CD4-positive, alpha-beta memory T cell (primary cell): ENCODE data around the gene GINM1. TPM values are rescaled to one million over a fixed set of nuclear protein-coding genes. Genes with fewer than 3 reads are reported as not detected.
A peak's percentile ranks its signal among the peaks of the same experiment; 100 is the strongest.

ENCODE experiments used
- CTCF ChIA-PET: fragments of 350-600 bp; sonication (Branson Sonifier 250); formaldehyde crosslinking; loops from one replicate; lab custom pipeline; 2021; ENCODE audit warnings: inconsistent platforms; ENCODE audit not compliant: partially characterized antibody; lab: Charles Lee
- POLR2A ChIA-PET: fragments of 350-600 bp; sonication (Branson Sonifier 250); formaldehyde crosslinking; loops from one replicate; lab custom pipeline; 2021; ENCODE audit not compliant: partially characterized antibody; lab: Charles Lee
- DNase-seq, 5 donors: peaks; one replicate each; pipeline versions ENCODE4 v3.0.0 to v3.0.0-alpha.2; 2020 to 2022; ENCODE audit warnings: mixed read lengths in 1 of 5
- H3K27ac ChIP-seq: one replicate; pipeline ENCODE4 v1.7.0; 2013; ENCODE audit warnings: low read depth, low read length
- H3K27me3 ChIP-seq: 2 replicates; pipeline ENCODE4 v1.7.0; 2013; ENCODE audit warnings: mild to moderate bottlenecking, low read length, moderate library complexity; ENCODE audit not compliant: insufficient read depth
- H3K36me3 ChIP-seq: 2 replicates; pipeline ENCODE4 v1.7.0; 2013; ENCODE audit warnings: mild to moderate bottlenecking, low read length, moderate library complexity; ENCODE audit not compliant: insufficient read depth
- H3K4me1 ChIP-seq: 2 replicates; pipeline ENCODE4 v1.7.0; 2013; ENCODE audit warnings: mild to moderate bottlenecking, low read length, moderate library complexity; ENCODE audit not compliant: insufficient read depth
- H3K4me3 ChIP-seq, 2 donors: one replicate each; pipeline ENCODE4 v1.7.0; 2013; ENCODE audit warnings: low read length in 2 of 2, mild to moderate bottlenecking in 1 of 2
- H3K9me3 ChIP-seq, 2 donors: one replicate each; pipeline ENCODE4 v1.7.0; 2013; ENCODE audit warnings: low read length in 2 of 2, control low read depth in 1 of 2; ENCODE audit not compliant: control insufficient read depth in 1 of 2
- H3K27ac Mint-ChIP-seq, 7 donors: one replicate each; pipeline ENCODE4 v1.8.0; 2020 to 2021; ENCODE audit warnings: mixed read lengths in 7 of 7, mild to moderate bottlenecking in 6 of 7, inconsistent platforms in 3 of 7, moderate library complexity in 3 of 7
- H3K27me3 Mint-ChIP-seq, 2 donors: one replicate each; pipeline ENCODE4 v1.8.0; 2020 to 2021; ENCODE audit warnings: mixed read lengths in 2 of 2
- H3K36me3 Mint-ChIP-seq, 2 donors: one replicate each; pipeline ENCODE4 v1.8.0; 2020 to 2021; ENCODE audit warnings: mixed read lengths in 2 of 2, inconsistent platforms in 1 of 2, mild to moderate bottlenecking in 1 of 2
- H3K4me1 Mint-ChIP-seq, 4 donors: one replicate each; pipeline ENCODE4 v1.8.0; 2020 to 2021; ENCODE audit warnings: mixed read lengths in 4 of 4, mild to moderate bottlenecking in 1 of 4
- H3K4me3 Mint-ChIP-seq, 8 donors: one replicate each; pipeline ENCODE4 v1.8.0; 2020 to 2021; ENCODE audit warnings: mixed read lengths in 8 of 8, mild to moderate bottlenecking in 7 of 8, moderate library complexity in 6 of 8, inconsistent platforms in 3 of 8
- H3K9me3 Mint-ChIP-seq, 8 donors: one replicate each; pipeline ENCODE4 v1.8.0; 2020 to 2021; ENCODE audit warnings: mixed read lengths in 8 of 8, mild to moderate bottlenecking in 5 of 8, inconsistent platforms in 3 of 8, moderate library complexity in 1 of 8
- intact Hi-C: fragments of 100-400 bp; cut with micrococcal nuclease; formaldehyde crosslinking; loops from one replicate; pipeline ENCODE4 v1.15.1; 2023
- polyA plus RNA-seq, 2 donors: library from polyadenylated mRNA; unstranded; fragments of 300-500 nt; fragmentation: Illumina TruSeq; gene quantifications; one replicate each; pipeline ENCODE4 v1.2.3, GENCODE V29; 2021
- total RNA-seq, 2 experiments: library from RNA; stranded (reverse); gene quantifications; one replicate each; pipeline ENCODE4 v1.2.3, GENCODE V29; 2021

Gene GINM1
- total and polyA plus RNA-seq, 4 experiments from 2014 or later: 17.1 to 26.1 (median 20.8) TPM

GRCh38 chr6:149586149-149586548 lies 20.0 kb downstream of the GINM1 start:
- Mint-ChIP-seq H3K9me3 (no peaks in the 10 kb centered on the region), H3K36me3 (peaks cover 25 to 53% of the 10 kb centered on the region in 2 donors), H3K4me1 (no peaks in the 10 kb centered on the region), H3K4me3 (no peak overlapping the region), H3K27ac (peak overlapping the region in 1 of 7 donors; percentile 51), H3K27me3 (no peaks in the 10 kb centered on the region)
- ChIA-PET POLR2A (no interaction called here), CTCF (no interaction called here)
- Histone ChIP-seq H3K4me3 (no peak overlapping the region), H3K27ac (no peak overlapping the region), H3K4me1 (no peaks in the 10 kb centered on the region), H3K27me3 (no peaks in the 10 kb centered on the region), H3K36me3 (peaks cover 18% of the 10 kb centered on the region), H3K9me3 (no peaks in the 10 kb centered on the region)
- intact Hi-C loops: no loop called here
- no peak for DNase-seq

- POLR2A ChIA-PET: interaction anchor here (1.0 kb wide), 1 partner anchor 43 kb away, joined by 3 read pairs; no protein-coding TSS in a partner anchor
- Histone ChIP-seq H3K27ac (no peak overlapping the region), H3K27me3 (no peaks in the 10 kb centered on the region), H3K9me3 (no peaks in the 10 kb centered on the region), H3K4me1 (no peaks in the 10 kb centered on the region), H3K36me3 (peaks cover 35% of the 10 kb centered on the region), H3K4me3 (no peak overlapping the region)
- H3K4me3 Mint-ChIP-seq: no peak overlapping the region
- no peak overlapping the region for H3K27ac Mint-ChIP-seq
- no peaks in the 10 kb centered on the region for H3K27me3 Mint-ChIP-seq
- no peaks in the 10 kb centered on the region for H3K4me1 Mint-ChIP-seq
- no peak for DNase-seq
- CTCF ChIA-PET: no interaction called here
- H3K36me3 Mint-ChIP-seq: peaks cover 18 to 54% of the 10 kb centered on the region in 2 donors
- no peaks in the 10 kb centered on the region for H3K9me3 Mint-ChIP-seq
- intact Hi-C loops: no loop called here
Observed at GRCh38 chr6:149592983-149593382, 26.8 kb downstream of the GINM1 start.

- CTCF ChIA-PET: no interaction called here
- POLR2A ChIA-PET: interaction anchor here (1.0 kb wide), 1 partner anchor 44 kb away, joined by 3 read pairs; no protein-coding TSS in a partner anchor
- Histone ChIP-seq H3K9me3 (no peaks in the 10 kb centered on the region), H3K27me3 (no peaks in the 10 kb centered on the region), H3K4me1 (no peaks in the 10 kb centered on the region), H3K4me3 (no peak overlapping the region), H3K36me3 (peaks cover 35% of the 10 kb centered on the region), H3K27ac (no peak overlapping the region)
- H3K27me3 Mint-ChIP-seq: no peaks in the 10 kb centered on the region
- H3K36me3 Mint-ChIP-seq: peaks cover 18 to 54% of the 10 kb centered on the region in 2 donors
- H3K4me1 Mint-ChIP-seq: no peaks in the 10 kb centered on the region
- DNase-seq: no peak
- H3K9me3 Mint-ChIP-seq: no peaks in the 10 kb centered on the region
- intact Hi-C loops: no loop called here
- no peak overlapping the region for H3K27ac Mint-ChIP-seq
- H3K4me3 Mint-ChIP-seq: no peak overlapping the region
Observed at GRCh38 chr6:149593408-149593807, 27.2 kb downstream of the GINM1 start.

GRCh38 chr6:149600508-149600907 lies 34.3 kb downstream of the GINM1 start:
- H3K27me3 ChIP-seq: no peaks in the 10 kb centered on the region
- no peaks in the 10 kb centered on the region for H3K4me1 Mint-ChIP-seq
- H3K4me3 Mint-ChIP-seq: no peak overlapping the region
- H3K36me3 ChIP-seq: peaks cover 27% of the 10 kb centered on the region
- intact Hi-C loops: no loop called here
- no peaks in the 10 kb centered on the region for H3K27me3 Mint-ChIP-seq
- POLR2A ChIA-PET: interaction anchor here (0.6 kb wide), 1 partner anchor 18 kb away, joined by 3 read pairs; no protein-coding TSS in a partner anchor
- no peak for DNase-seq
- H3K36me3 Mint-ChIP-seq: peaks cover 20 to 59% of the 10 kb centered on the region in 2 donors
- peak overlapping the region in 1 of 7 donors; percentile 24 for H3K27ac Mint-ChIP-seq
- no peaks in the 10 kb centered on the region for H3K4me1 ChIP-seq
- no peak overlapping the region for H3K27ac ChIP-seq
- CTCF ChIA-PET: no interaction called here
- H3K4me3 ChIP-seq: no peak overlapping the region
- no peaks in the 10 kb centered on the region for H3K9me3 Mint-ChIP-seq
- H3K9me3 ChIP-seq: no peaks in the 10 kb centered on the region

- no peak overlapping the region for H3K4me3 ChIP-seq
- no peaks in the 10 kb centered on the region for H3K27me3 ChIP-seq
- POLR2A ChIA-PET: interaction anchor here (0.9 kb wide), 1 partner anchor 13 kb away, joined by 4 read pairs; no protein-coding TSS in a partner anchor
- intact Hi-C loops: no loop called here
- H3K36me3 ChIP-seq: peaks cover 8% of the 10 kb centered on the region
- DNase-seq: no peak
- H3K27ac ChIP-seq: no peak overlapping the region
- no peaks in the 10 kb centered on the region for H3K27me3 Mint-ChIP-seq
- no peak overlapping the region for H3K4me3 Mint-ChIP-seq
- peak overlapping the region in 4 of 7 donors; percentile 36 to 84 (median 52) for H3K27ac Mint-ChIP-seq
- CTCF ChIA-PET: interaction anchor here (0.5 kb wide), 1 partner anchor 115 kb away, joined by 3 read pairs; no protein-coding TSS in a partner anchor
- peaks cover 7 to 12% (median 12%) of the 10 kb centered on the region in 4 donors for H3K4me1 Mint-ChIP-seq
- H3K9me3 Mint-ChIP-seq: peaks cover 0 to 4% (median under 1%) of the 10 kb centered on the region in 8 donors
- peaks cover 19 to 25% of the 10 kb centered on the region in 2 donors for H3K36me3 Mint-ChIP-seq
- no peaks in the 10 kb centered on the region for H3K9me3 ChIP-seq
- peaks cover 10% of the 10 kb centered on the region for H3K4me1 ChIP-seq
Observed at GRCh38 chr6:149608381-149608982, 42.3 kb downstream of the GINM1 start.

GRCh38 chr6:149614337-149614736 lies 48.2 kb downstream of the GINM1 start:
- H3K9me3 ChIP-seq: no peaks in the 10 kb centered on the region
- H3K4me3 Mint-ChIP-seq: no peak overlapping the region
- no peak overlapping the region for H3K27ac Mint-ChIP-seq
- ChIA-PET POLR2A (no interaction called here), CTCF (interaction anchor here (0.7 to 1.4 kb wide), 2 partner anchors 11 to 266 kb away, joined by 4 read pairs; no protein-coding TSS in a partner anchor)
- no peak overlapping the region for H3K4me3 ChIP-seq
- H3K4me1 ChIP-seq: peaks cover under 1% of the 10 kb centered on the region
- H3K27me3 ChIP-seq: no peaks in the 10 kb centered on the region
- H3K36me3 ChIP-seq: peaks cover 3% of the 10 kb centered on the region
- H3K27ac ChIP-seq: no peak overlapping the region
- H3K4me1 Mint-ChIP-seq: peaks cover 7 to 10% (median 9%) of the 10 kb centered on the region in 4 donors
- no peaks in the 10 kb centered on the region for H3K27me3 Mint-ChIP-seq
- H3K9me3 Mint-ChIP-seq: peaks cover 0 to 4% (median 1%) of the 10 kb centered on the region in 8 donors
- DNase-seq: no peak
- H3K36me3 Mint-ChIP-seq: peaks cover 42 to 51% of the 10 kb centered on the region in 2 donors
- intact Hi-C loops: no loop called here

- intact Hi-C loops: no loop called here
- no peaks in the 10 kb centered on the region for H3K27me3 ChIP-seq
- H3K36me3 Mint-ChIP-seq: peaks cover 53 to 56% of the 10 kb centered on the region in 2 donors
- H3K9me3 Mint-ChIP-seq: peaks cover 0 to 4% (median 1%) of the 10 kb centered on the region in 8 donors
- peak overlapping the region in 1 of 8 donors; percentile 53 for H3K4me3 Mint-ChIP-seq
- no peak for DNase-seq
- no peaks in the 10 kb centered on the region for H3K27me3 Mint-ChIP-seq
- no peak overlapping the region for H3K27ac ChIP-seq
- CTCF ChIA-PET: no interaction called here
- H3K4me3 ChIP-seq: no peak overlapping the region
- POLR2A ChIA-PET: no interaction called here
- H3K4me1 ChIP-seq: no peaks in the 10 kb centered on the region
- peak overlapping the region in 1 of 7 donors; percentile 53 for H3K27ac Mint-ChIP-seq
- H3K36me3 ChIP-seq: peaks cover 3% of the 10 kb centered on the region
- H3K9me3 ChIP-seq: no peaks in the 10 kb centered on the region
- peaks cover 4 to 11% (median 6%) of the 10 kb centered on the region in 4 donors for H3K4me1 Mint-ChIP-seq
Observed at GRCh38 chr6:149615805-149616204, 49.6 kb downstream of the GINM1 start.
